Ramos (cell line): ENCODE data around the gene CIZ1.

ENCODE experiments used
- in situ Hi-C: fragments of 300-500 bp; cut with MboI; formaldehyde crosslinking; loops from one replicate; pipeline ENCODE4 v1.14.3; 2022; ENCODE audit warnings: low sequenced_read_pairs; ENCODE audit not compliant: unreplicated experiment

CIZ1 gene

GRCh38 chr9:128116104-128117083, 75.0 kb downstream of the CIZ1 start:
- in situ Hi-C loops, result no loop called here
